Measurements from ENCODE around the gene IL1RL2.

IL1RL2 gene

GRCh38 chr2:102194609-102195268 is 7.9 kb downstream of the IL1RL2 start:
- DNase-seq = no peak

- DNase-seq = no peak
Measured at GRCh38 chr2:102197389-102198137, 10.7 kb downstream of the IL1RL2 start.

- DNase-seq = no peak
Measured at GRCh38 chr2:102200539-102200938, 13.7 kb downstream of the IL1RL2 start.

- no peak for DNase-seq
Measured at GRCh38 chr2:102204638-102205037, 17.8 kb downstream of the IL1RL2 start.

- no peak for DNase-seq
Measured at GRCh38 chr2:102206666-102207341, 20.0 kb downstream of the IL1RL2 start.

- DNase-seq = no peak
Measured at GRCh38 chr2:102208774-102209173, 22.0 kb downstream of the IL1RL2 start.

- DNase-seq = no peak
Measured at GRCh38 chr2:102209474-102209873, 22.7 kb downstream of the IL1RL2 start.

GRCh38 chr2:102217032-102217431 is 30.2 kb downstream of the IL1RL2 start:
- DNase-seq = no peak

GRCh38 chr2:102224824-102225739 is 38.3 kb downstream of the IL1RL2 start:
- DNase-seq = no peak

GRCh38 chr2:102226171-102226570 is 39.3 kb downstream of the IL1RL2 start:
- no peak for DNase-seq

GRCh38 chr2:102226612-102227391 is 40.0 kb downstream of the IL1RL2 start:
- no peak for DNase-seq

GRCh38 chr2:102229141-102229769 is 42.4 kb downstream of the IL1RL2 start:
- no peak for DNase-seq

GRCh38 chr2:102230410-102230909 is 43.6 kb downstream of the IL1RL2 start:
- DNase-seq = no peak

- no peak for DNase-seq
Measured at GRCh38 chr2:102233132-102233884, 46.5 kb downstream of the IL1RL2 start.

- DNase-seq = no peak
Measured at GRCh38 chr2:102235042-102235473, 48.2 kb downstream of the IL1RL2 start.

GRCh38 chr2:102235491-102235890 is 48.7 kb downstream of the IL1RL2 start:
- no peak for DNase-seq

GRCh38 chr2:102236132-102236531 is 49.3 kb downstream of the IL1RL2 start:
- no peak for DNase-seq

- DNase-seq = no peak
Measured at GRCh38 chr2:102237176-102237575, 50.4 kb downstream of the IL1RL2 start.

GRCh38 chr2:102238039-102238756 is 51.4 kb downstream of the IL1RL2 start:
- peak; percentile 66 for DNase-seq

Measured in fibroblast of skin of back (primary cell).